Stimulated activated naive CD8-positive, alpha-beta T cell treated with anti-CD3 and anti-CD28 coated beads, Interleukin-15, amount 100 ng/mL, for 72 hours (primary cell): ENCODE results near the gene GDF9.

Experiments used
- ATAC-seq: fragments of 150-1000 bp; cut with Tn5 transposase; 2 replicates; pipeline ENCODE4 v1.10.0; 2021; ENCODE audit warnings: mild to moderate bottlenecking, moderate library complexity
- DNase-seq, 2 donors: peaks; one replicate each; pipeline ENCODE4 v3.0.0; 2021 to 2022
- H3K27ac Mint-ChIP-seq, 2 donors: one replicate each; pipeline ENCODE4 v1.8.0; 2022; ENCODE audit warnings: mild to moderate bottlenecking in 2 of 2, mixed read lengths in 2 of 2, moderate library complexity in 2 of 2
- H3K27me3 Mint-ChIP-seq: one replicate; pipeline ENCODE4 v1.8.0; 2022; ENCODE audit warnings: mixed read lengths
- H3K4me1 Mint-ChIP-seq: one replicate; pipeline ENCODE4 v1.8.0; 2022; ENCODE audit warnings: mild to moderate bottlenecking, mixed read lengths
- H3K4me3 Mint-ChIP-seq, 2 donors: one replicate each; pipeline ENCODE4 v1.8.0; 2022; ENCODE audit warnings: mild to moderate bottlenecking in 2 of 2, mixed read lengths in 2 of 2, moderate library complexity in 1 of 2
- H3K9me3 Mint-ChIP-seq, 2 donors: one replicate each; pipeline ENCODE4 v1.8.0; 2022; ENCODE audit warnings: mixed read lengths in 2 of 2

Gene GDF9

GRCh38 chr5:132830436-132831094 lies 35.7 kb downstream of the GDF9 start, which contains the start of gene SHROOM1:
SHROOM1 (minus strand) TSS chr5:132830647; CDS start chr5:132826140, 4,507 bp downstream.
- peak; percentile 62 for ATAC-seq

GRCh38 chr5:132829742-132830435 lies 36.4 kb downstream of the GDF9 start:
- DNase-seq (peak; percentile 80 to 81), ATAC-seq (peak; percentile 89)
- Mint-ChIP-seq H3K9me3 (no peaks in the 10 kb centered on the region), H3K4me1 (peaks cover 42% of the 10 kb centered on the region), H3K27ac (peak overlapping the region; percentile 63 to 93), H3K4me3 (peak overlapping the region; percentile 91 to 95), H3K27me3 (peaks cover 73% of the 10 kb centered on the region)

More at GRCh38 chr5:132830436-132831094, 35.7 kb downstream of the GDF9 start, which contains the start of gene SHROOM1:
- peaks cover 39% of the 10 kb centered on the region for H3K4me1 Mint-ChIP-seq
- H3K4me3 Mint-ChIP-seq: peak within 1 kb of the TSS; percentile 91 to 95
- peak within 1 kb of the TSS; percentile 63 to 93 for H3K27ac Mint-ChIP-seq
- DNase-seq: peak; percentile 45 to 47
- H3K9me3 Mint-ChIP-seq: no peaks in the 10 kb centered on the region
- peaks cover 66% of the 10 kb centered on the region for H3K27me3 Mint-ChIP-seq

- DNase-seq: no peak
- Mint-ChIP-seq H3K27me3 (peaks cover 82% of the 10 kb centered on the region), H3K27ac (no peak overlapping the region), H3K4me3 (peak overlapping the region; percentile 91 to 95), H3K9me3 (no peaks in the 10 kb centered on the region), H3K4me1 (peaks cover 50% of the 10 kb centered on the region)
- ATAC-seq: no peak
These were observed 37.3 kb downstream of the GDF9 start for GRCh38 chr5:132828846-132829494.

GRCh38 chr5:132827943-132828673 lies 38.2 kb downstream of the GDF9 start:
- no peaks in the 10 kb centered on the region for H3K9me3 Mint-ChIP-seq
- no peak overlapping the region for H3K27ac Mint-ChIP-seq
- peaks cover 89% of the 10 kb centered on the region for H3K27me3 Mint-ChIP-seq
- no peak overlapping the region for H3K4me3 Mint-ChIP-seq
- H3K4me1 Mint-ChIP-seq: peaks cover 59% of the 10 kb centered on the region
- ATAC-seq: no peak
- no peak for DNase-seq

GRCh38 chr5:132826424-132827082 lies 39.7 kb downstream of the GDF9 start:
- ATAC-seq: no peak
- peaks cover 62% of the 10 kb centered on the region for H3K4me1 Mint-ChIP-seq
- H3K4me3 Mint-ChIP-seq: peak overlapping the region; percentile 67 to 73
- no peaks in the 10 kb centered on the region for H3K9me3 Mint-ChIP-seq
- peaks cover 95% of the 10 kb centered on the region for H3K27me3 Mint-ChIP-seq
- DNase-seq: no peak
- no peak overlapping the region for H3K27ac Mint-ChIP-seq

- no peaks in the 10 kb centered on the region for H3K9me3 Mint-ChIP-seq
- peak overlapping the region; percentile 67 to 73 for H3K4me3 Mint-ChIP-seq
- H3K27me3 Mint-ChIP-seq: peaks cover 93% of the 10 kb centered on the region
- H3K27ac Mint-ChIP-seq: no peak overlapping the region
- H3K4me1 Mint-ChIP-seq: peaks cover 56% of the 10 kb centered on the region
- peak; percentile 48 for ATAC-seq
- no peak for DNase-seq
These were observed 40.4 kb downstream of the GDF9 start for GRCh38 chr5:132825834-132826391.

- DNase-seq: no peak
- Mint-ChIP-seq H3K27me3 (peaks cover 95% of the 10 kb centered on the region), H3K4me3 (peak overlapping the region; percentile 67 to 73), H3K27ac (no peak overlapping the region), H3K4me1 (peaks cover 58% of the 10 kb centered on the region), H3K9me3 (no peaks in the 10 kb centered on the region)
- peak; percentile 2 for ATAC-seq
These were observed 41.0 kb downstream of the GDF9 start for GRCh38 chr5:132825033-132825833.

GRCh38 chr5:132824426-132824825 lies 41.8 kb downstream of the GDF9 start:
- H3K27me3 Mint-ChIP-seq: peaks cover 95% of the 10 kb centered on the region
- ATAC-seq: no peak
- H3K9me3 Mint-ChIP-seq: no peaks in the 10 kb centered on the region
- H3K4me1 Mint-ChIP-seq: peaks cover 60% of the 10 kb centered on the region
- H3K4me3 Mint-ChIP-seq: peak overlapping the region; percentile 12 to 50
- no peak for DNase-seq
- H3K27ac Mint-ChIP-seq: no peak overlapping the region

GRCh38 chr5:132823481-132824050 lies 42.7 kb downstream of the GDF9 start:
- H3K4me1 Mint-ChIP-seq: peaks cover 60% of the 10 kb centered on the region
- H3K27ac Mint-ChIP-seq: no peak overlapping the region
- DNase-seq (no peak), ATAC-seq (no peak)
- no peaks in the 10 kb centered on the region for H3K9me3 Mint-ChIP-seq
- peak overlapping the region in 1 of 2 donors; percentile 73 for H3K4me3 Mint-ChIP-seq
- H3K27me3 Mint-ChIP-seq: peaks cover 95% of the 10 kb centered on the region

- Mint-ChIP-seq H3K4me3 (peak overlapping the region; percentile 60 to 73), H3K9me3 (no peaks in the 10 kb centered on the region), H3K27me3 (peaks cover 95% of the 10 kb centered on the region)
These were observed 43.4 kb downstream of the GDF9 start for GRCh38 chr5:132822650-132823480.

GRCh38 chr5:132821791-132822190 lies 44.5 kb downstream of the GDF9 start:
- DNase-seq (no peak), ATAC-seq (no peak)
- no peaks in the 10 kb centered on the region for H3K9me3 Mint-ChIP-seq
- H3K27ac Mint-ChIP-seq: no peak overlapping the region
- H3K4me3 Mint-ChIP-seq: no peak overlapping the region
- H3K4me1 Mint-ChIP-seq: peaks cover 49% of the 10 kb centered on the region
- peaks cover 85% of the 10 kb centered on the region for H3K27me3 Mint-ChIP-seq

More at GRCh38 chr5:132822650-132823480, 43.4 kb downstream of the GDF9 start:
- peak in 1 of 2 donors; percentile 42 for DNase-seq
- peaks cover 57% of the 10 kb centered on the region for H3K4me1 Mint-ChIP-seq
- H3K27ac Mint-ChIP-seq: no peak overlapping the region
- ATAC-seq: peak; percentile 10

GRCh38 chr5:132821350-132821749 lies 44.9 kb downstream of the GDF9 start:
- no peak for ATAC-seq
- H3K4me1 Mint-ChIP-seq: peaks cover 45% of the 10 kb centered on the region
- no peak overlapping the region for H3K27ac Mint-ChIP-seq
- peaks cover 81% of the 10 kb centered on the region for H3K27me3 Mint-ChIP-seq
- no peak overlapping the region for H3K4me3 Mint-ChIP-seq
- no peaks in the 10 kb centered on the region for H3K9me3 Mint-ChIP-seq
- DNase-seq: no peak

GRCh38 chr5:132820162-132820754 lies 46.0 kb downstream of the GDF9 start:
- ATAC-seq (peak; percentile 88), DNase-seq (peak; percentile 88 to 91)
- Mint-ChIP-seq H3K4me3 (peak overlapping the region; percentile 46 to 80), H3K27ac (no peak overlapping the region), H3K4me1 (peaks cover 39% of the 10 kb centered on the region), H3K9me3 (no peaks in the 10 kb centered on the region), H3K27me3 (peaks cover 74% of the 10 kb centered on the region)
